ENCODE results near the gene TAOK3. TPM values are rescaled to one million over a fixed set of nuclear protein-coding genes. Genes with fewer than 3 reads are reported as not detected.

The TAOK3 gene
- total RNA-seq, 1 donor from 2014 or later = 20.9 TPM

Other genes with a start within 250 kb of the TAOK3 start
- gene PEBP1, start 236.8 kb downstream of the TAOK3 start, total RNA-seq = 315 and 316 TPM in 2 replicates
- gene SUDS3, start 3.6 kb upstream of the TAOK3 start, total RNA-seq = 49.7 and 71.2 TPM in 2 replicates